ENCODE measurements around the gene FBXW10B.

The FBXW10B gene

DNA sequence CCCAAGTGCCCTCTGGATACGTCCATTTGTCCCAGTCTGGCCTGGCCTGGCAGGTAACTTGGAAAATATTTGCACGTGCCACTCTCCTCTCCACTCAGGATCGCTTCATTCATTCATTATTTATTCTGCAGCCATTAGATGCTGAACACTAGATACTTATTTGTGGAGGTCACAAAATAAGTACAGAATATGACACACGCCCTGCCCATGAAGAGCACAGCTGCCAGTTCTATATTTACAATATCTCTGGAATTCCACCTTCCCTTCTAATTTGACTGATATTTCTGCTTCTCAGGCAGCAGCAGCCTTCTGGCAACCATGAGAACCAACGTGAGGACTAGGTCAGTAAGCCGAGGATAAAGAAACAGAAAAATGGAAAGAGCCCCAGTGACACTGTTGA is 43.7 kb upstream of the FBXW10B start:
- Histone ChIP-seq H3K36me3 (ENCODE audit: control insufficient read depth in 2 of 2, insufficient read depth in 1 of 2, low read length in 2 of 2) (peaks cover 8 to 61% of the 10 kb centered on the region in 2 experiments), H3K9me3 (ENCODE audit: control insufficient read depth, insufficient read depth, low read depth, low read length) (no peaks in the 10 kb centered on the region), H3K4me1 (ENCODE audit: control insufficient read depth, insufficient read depth, low read length) (no peaks in the 10 kb centered on the region), H3K4me3 (ENCODE audit: low read depth, low read length) (no peak overlapping the region), H3K27ac (ENCODE audit: extremely low read depth, low read depth, low read length) (no peak overlapping the region)
- TF ChIP-seq MYNN (tag by site-specific recombination; IDR thresholded peaks at IDR 0.05; ENCODE audit: borderline replicate concordance) (no peak), ZNF610 (tag by site-specific recombination; IDR thresholded peaks at IDR 0.05; ENCODE audit: borderline replicate concordance) (no peak), KLF7 (tag by site-specific recombination; IDR thresholded peaks at IDR 0.05; ENCODE audit: borderline replicate concordance) (no peak), GLIS2 (tag by site-specific recombination; IDR thresholded peaks at IDR 0.05) (no peak), ZNF391 (tag by site-specific recombination; IDR thresholded peaks at IDR 0.05; ENCODE audit: borderline replicate concordance, low read depth) (no peak), ZNF548 (tag by site-specific recombination; IDR thresholded peaks at IDR 0.05) (no peak), ZNF670 (tag by site-specific recombination; IDR thresholded peaks at IDR 0.05; ENCODE audit: low read depth) (no peak), ZNF707 (tag by site-specific recombination; IDR thresholded peaks at IDR 0.05) (no peak), ZFP69B (tag by site-specific recombination; IDR thresholded peaks at IDR 0.05) (no peak), ZSCAN16 (tag by site-specific recombination; IDR thresholded peaks at IDR 0.05) (no peak), ZNF514 (tag by site-specific recombination; IDR thresholded peaks at IDR 0.05) (no peak), ZNF624 (tag by site-specific recombination; IDR thresholded peaks at IDR 0.05) (no peak), ZBTB8A (tag by site-specific recombination; IDR thresholded peaks at IDR 0.05) (no peak), ZNF596 (tag by site-specific recombination; IDR thresholded peaks at IDR 0.05) (no peak), ZBTB1 (tag by site-specific recombination; IDR thresholded peaks at IDR 0.05) (no peak)
- TF ChIP-seq, protein P1, sequence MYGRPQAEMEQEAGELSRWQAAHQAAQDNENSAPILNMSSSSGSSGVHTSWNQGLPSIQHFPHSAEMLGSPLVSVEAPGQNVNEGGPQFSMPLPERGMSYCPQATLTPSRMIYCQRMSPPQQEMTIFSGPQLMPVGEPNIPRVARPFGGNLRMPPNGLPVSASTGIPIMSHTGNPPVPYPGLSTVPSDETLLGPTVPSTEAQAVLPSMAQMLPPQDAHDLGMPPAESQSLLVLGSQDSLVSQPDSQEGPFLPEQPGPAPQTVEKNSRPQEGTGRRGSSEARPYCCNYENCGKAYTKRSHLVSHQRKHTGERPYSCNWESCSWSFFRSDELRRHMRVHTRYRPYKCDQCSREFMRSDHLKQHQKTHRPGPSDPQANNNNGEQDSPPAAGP (tag by site-specific recombination; IDR thresholded peaks at IDR 0.05) = no peak
- TF ChIP-seq, protein P2, sequence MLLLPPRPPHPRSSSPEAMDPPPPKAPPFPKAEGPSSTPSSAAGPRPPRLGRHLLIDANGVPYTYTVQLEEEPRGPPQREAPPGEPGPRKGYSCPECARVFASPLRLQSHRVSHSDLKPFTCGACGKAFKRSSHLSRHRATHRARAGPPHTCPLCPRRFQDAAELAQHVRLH (tag by site-specific recombination; IDR thresholded peaks at IDR 0.05) = no peak
- TF ChIP-seq, protein P3, sequence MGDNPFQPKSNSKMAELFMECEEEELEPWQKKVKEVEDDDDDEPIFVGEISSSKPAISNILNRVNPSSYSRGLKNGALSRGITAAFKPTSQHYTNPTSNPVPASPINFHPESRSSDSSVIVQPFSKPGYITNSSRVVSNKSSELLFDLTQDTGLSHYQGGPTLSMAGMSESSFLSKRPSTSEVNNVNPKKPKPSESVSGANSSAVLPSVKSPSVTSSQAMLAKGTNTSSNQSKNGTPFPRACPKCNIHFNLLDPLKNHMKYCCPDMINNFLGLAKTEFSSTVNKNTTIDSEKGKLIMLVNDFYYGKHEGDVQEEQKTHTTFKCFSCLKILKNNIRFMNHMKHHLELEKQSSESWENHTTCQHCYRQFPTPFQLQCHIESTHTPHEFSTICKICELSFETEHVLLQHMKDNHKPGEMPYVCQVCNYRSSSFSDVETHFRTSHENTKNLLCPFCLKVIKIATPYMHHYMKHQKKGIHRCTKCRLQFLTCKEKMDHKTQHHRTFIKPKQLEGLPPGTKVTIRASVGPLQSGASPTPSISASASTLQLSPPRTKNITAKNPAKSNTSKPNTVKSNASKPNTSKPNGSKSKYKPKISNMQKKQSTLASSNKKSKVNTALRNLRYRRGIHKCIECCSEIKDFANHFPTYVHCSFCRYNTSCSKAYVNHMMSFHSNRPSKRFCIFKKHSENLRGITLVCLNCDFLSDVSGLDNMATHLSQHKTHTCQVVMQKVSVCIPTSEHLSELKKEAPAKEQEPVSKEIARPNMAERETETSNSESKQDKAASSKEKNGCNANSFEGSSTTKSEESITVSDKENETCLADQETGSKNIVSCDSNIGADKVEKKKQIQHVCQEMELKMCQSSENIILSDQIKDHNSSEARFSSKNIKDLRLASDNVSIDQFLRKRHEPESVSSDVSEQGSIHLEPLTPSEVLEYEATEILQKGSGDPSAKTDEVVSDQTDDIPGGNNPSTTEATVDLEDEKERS (tag by site-specific recombination; IDR thresholded peaks at IDR 0.05) = no peak
- TF ChIP-seq, protein P4, sequence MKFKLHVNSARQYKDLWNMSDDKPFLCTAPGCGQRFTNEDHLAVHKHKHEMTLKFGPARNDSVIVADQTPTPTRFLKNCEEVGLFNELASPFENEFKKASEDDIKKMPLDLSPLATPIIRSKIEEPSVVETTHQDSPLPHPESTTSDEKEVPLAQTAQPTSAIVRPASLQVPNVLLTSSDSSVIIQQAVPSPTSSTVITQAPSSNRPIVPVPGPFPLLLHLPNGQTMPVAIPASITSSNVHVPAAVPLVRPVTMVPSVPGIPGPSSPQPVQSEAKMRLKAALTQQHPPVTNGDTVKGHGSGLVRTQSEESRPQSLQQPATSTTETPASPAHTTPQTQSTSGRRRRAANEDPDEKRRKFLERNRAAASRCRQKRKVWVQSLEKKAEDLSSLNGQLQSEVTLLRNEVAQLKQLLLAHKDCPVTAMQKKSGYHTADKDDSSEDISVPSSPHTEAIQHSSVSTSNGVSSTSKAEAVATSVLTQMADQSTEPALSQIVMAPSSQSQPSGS (tag by site-specific recombination; IDR thresholded peaks at IDR 0.05; ENCODE audit: low read depth) = no peak
- POLR2A ChIA-PET = interaction anchor here (0.6 kb wide), 1 partner anchor 15 kb away, joined by 3 read pairs; no protein-coding TSS in a partner anchor
- CTCF ChIA-PET = no interaction called here

DNA sequence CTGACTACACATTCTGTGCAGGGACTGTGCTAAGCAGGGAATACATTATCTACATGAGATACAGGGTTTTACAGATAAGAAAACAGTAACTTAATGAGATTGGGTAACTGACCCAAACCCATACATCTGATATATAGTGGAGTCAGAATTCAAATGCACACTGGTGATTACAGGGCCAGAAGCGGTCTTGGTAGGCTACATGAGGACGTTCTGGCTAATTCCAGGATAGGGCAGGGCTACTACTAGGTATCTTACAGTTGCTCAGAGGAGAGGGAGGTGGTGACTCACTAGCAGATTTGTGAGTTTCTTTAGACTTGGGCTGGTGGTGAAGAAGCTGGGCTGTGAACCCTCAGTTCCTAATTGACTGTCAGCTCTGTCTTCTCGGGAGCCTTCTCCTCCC is 43.2 kb upstream of the FBXW10B start:
- Histone ChIP-seq H3K9me3 (ENCODE audit: control insufficient read depth, insufficient read depth, low read depth, low read length) (no peaks in the 10 kb centered on the region), H3K4me3 (ENCODE audit: low read depth, low read length) (no peak overlapping the region), H3K36me3 (ENCODE audit: control insufficient read depth in 2 of 2, insufficient read depth in 1 of 2, low read length in 2 of 2) (peaks cover 8 to 56% of the 10 kb centered on the region in 2 experiments), H3K4me1 (ENCODE audit: control insufficient read depth, insufficient read depth, low read length) (no peaks in the 10 kb centered on the region), H3K27ac (ENCODE audit: extremely low read depth, low read depth, low read length) (no peak overlapping the region)
- ChIA-PET POLR2A (interaction anchor here (0.5 to 1.3 kb wide), 3 partner anchors 11 to 16 kb away, joined by 3 to 7 read pairs (median 3); no protein-coding TSS in a partner anchor), CTCF (no interaction called here)
- TF ChIP-seq ZNF747 (tag by site-specific recombination; IDR thresholded peaks at IDR 0.05) = no peak
- TF ChIP-seq TCF7L2 (IDR thresholded peaks at IDR 0.05; ENCODE audit: borderline replicate concordance, low read depth, low read length) = no peak
- TF ChIP-seq ZFHX2 (tag by site-specific recombination; conservative IDR thresholded peaks at IDR 0.05) = no peak
- no peak for TF ChIP-seq ZSCAN23 (tag by site-specific recombination; IDR thresholded peaks at IDR 0.05)
- TF ChIP-seq, protein P5, sequence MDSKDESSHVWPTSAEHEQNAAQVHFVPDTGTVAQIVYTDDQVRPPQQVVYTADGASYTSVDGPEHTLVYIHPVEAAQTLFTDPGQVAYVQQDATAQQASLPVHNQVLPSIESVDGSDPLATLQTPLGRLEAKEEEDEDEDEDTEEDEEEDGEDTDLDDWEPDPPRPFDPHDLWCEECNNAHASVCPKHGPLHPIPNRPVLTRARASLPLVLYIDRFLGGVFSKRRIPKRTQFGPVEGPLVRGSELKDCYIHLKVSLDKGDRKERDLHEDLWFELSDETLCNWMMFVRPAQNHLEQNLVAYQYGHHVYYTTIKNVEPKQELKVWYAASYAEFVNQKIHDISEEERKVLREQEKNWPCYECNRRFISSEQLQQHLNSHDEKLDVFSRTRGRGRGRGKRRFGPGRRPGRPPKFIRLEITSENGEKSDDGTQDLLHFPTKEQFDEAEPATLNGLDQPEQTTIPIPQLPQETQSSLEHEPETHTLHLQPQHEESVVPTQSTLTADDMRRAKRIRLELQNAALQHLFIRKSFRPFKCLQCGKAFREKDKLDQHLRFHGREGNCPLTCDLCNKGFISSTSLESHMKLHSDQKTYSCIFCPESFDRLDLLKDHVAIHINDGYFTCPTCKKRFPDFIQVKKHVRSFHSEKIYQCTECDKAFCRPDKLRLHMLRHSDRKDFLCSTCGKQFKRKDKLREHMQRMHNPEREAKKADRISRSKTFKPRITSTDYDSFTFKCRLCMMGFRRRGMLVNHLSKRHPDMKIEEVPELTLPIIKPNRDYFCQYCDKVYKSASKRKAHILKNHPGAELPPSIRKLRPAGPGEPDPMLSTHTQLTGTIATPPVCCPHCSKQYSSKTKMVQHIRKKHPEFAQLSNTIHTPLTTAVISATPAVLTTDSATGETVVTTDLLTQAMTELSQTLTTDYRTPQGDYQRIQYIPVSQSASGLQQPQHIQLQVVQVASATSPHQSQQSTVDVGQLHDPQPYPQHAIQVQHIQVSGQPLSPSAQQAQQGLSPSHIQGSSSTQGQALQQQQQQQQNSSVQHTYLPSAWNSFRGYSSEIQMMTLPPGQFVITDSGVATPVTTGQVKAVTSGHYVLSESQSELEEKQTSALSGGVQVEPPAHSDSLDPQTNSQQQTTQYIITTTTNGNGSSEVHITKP (tag by site-specific recombination; IDR thresholded peaks at IDR 0.05) = no peak
- no peak for TF ChIP-seq ZNF366 (tag by site-specific recombination; conservative IDR thresholded peaks at IDR 0.05)
- TF ChIP-seq ZBTB48 (tag by site-specific recombination; IDR thresholded peaks at IDR 0.05) = no peak
- TF ChIP-seq ZFP37 (tag by site-specific recombination; IDR thresholded peaks at IDR 0.05) = no peak
- no peak for TF ChIP-seq ZNF558 (tag by site-specific recombination; IDR thresholded peaks at IDR 0.05)
- TF ChIP-seq ZNF791 (tag by site-specific recombination; IDR thresholded peaks at IDR 0.05) = no peak

All from HEK293 (cell line).